DND-41 (cell line): Measurements from ENCODE around the gene PTPN7.
A peak's percentile ranks its signal among the peaks of the same experiment; 100 is the strongest.

Experiments
- ATAC-seq: fragments of 200-7000 bp; cut with Tn5 transposase; 3 replicates; pipeline ENCODE4 v1.9.1; 2021; ENCODE audit warnings: low read depth; ENCODE audit not compliant: insufficient read depth
- DNase-seq: peaks from one replicate; pipeline ENCODE4 v3.0.0-alpha.2; 2020
- H2AFZ ChIP-seq: 2 replicates; pipeline ENCODE4 v1.6.0; 2012; ENCODE audit warnings: low read depth, low read length
- H3K27ac ChIP-seq: 2 replicates; pipeline ENCODE4 v1.5.1; 2012; ENCODE audit warnings: low read length, inconsistent platforms
- H3K27me3 ChIP-seq: fragments of 200-600 bp; sonication (generic); 2 replicates; pipeline ENCODE4 v1.6.0; 2012; ENCODE audit warnings: low read length, mild to moderate bottlenecking, inconsistent platforms; ENCODE audit not compliant: insufficient read depth, poor library complexity
- H3K36me3 ChIP-seq: 2 replicates; pipeline ENCODE4 v1.5.1; 2012; ENCODE audit warnings: low read length, inconsistent platforms; ENCODE audit not compliant: insufficient read depth
- H3K4me1 ChIP-seq: 2 replicates; pipeline ENCODE4 v1.5.1; 2012; ENCODE audit warnings: mild to moderate bottlenecking, low read length; ENCODE audit not compliant: insufficient read depth
- H3K4me2 ChIP-seq: 2 replicates; pipeline ENCODE4 v1.6.0; 2012; ENCODE audit warnings: mild to moderate bottlenecking, moderate library complexity, low read length, inconsistent platforms; ENCODE audit not compliant: insufficient read depth
- H3K4me3 ChIP-seq, 2 experiments: fragments of 200-600 bp in 1 of 2; shearing (Covaris generic) in 1 of 2; 2 replicates each; pipeline ENCODE4 v1.5.1; 2012 to 2016; ENCODE audit warnings: inconsistent platforms in 2 of 2, low read length in 2 of 2, mild to moderate bottlenecking in 2 of 2, low read depth in 1 of 2, moderate library complexity in 1 of 2
- H3K79me2 ChIP-seq: 2 replicates; pipeline ENCODE4 v1.6.0; 2012; ENCODE audit warnings: low read length, inconsistent platforms; ENCODE audit not compliant: insufficient read depth
- H3K9ac ChIP-seq: 2 replicates; pipeline ENCODE4 v1.6.0; 2012; ENCODE audit warnings: low read depth, mild to moderate bottlenecking, inconsistent platforms, low read length, moderate library complexity
- H3K9me3 ChIP-seq: 2 replicates; pipeline ENCODE4 v1.5.1; 2012; ENCODE audit warnings: low read length, moderate library complexity, mild to moderate bottlenecking, inconsistent platforms; ENCODE audit not compliant: insufficient read depth, severe bottlenecking
- H4K20me1 ChIP-seq: 2 replicates; pipeline ENCODE4 v1.6.0; 2012; ENCODE audit warnings: low read length; ENCODE audit not compliant: insufficient read depth
- CTCF ChIP-seq: IDR thresholded peaks from 2 replicates; pipeline ENCODE4 v1.5.1; 2012; ENCODE audit warnings: borderline replicate concordance, low read length, moderate library complexity, mild to moderate bottlenecking; ENCODE audit not compliant: poor library complexity, severe bottlenecking; ENCODE audit errors: extremely low read depth
- EZH2 ChIP-seq: IDR thresholded peaks from 3 replicates; pipeline ENCODE4 v1.6.1; 2012; ENCODE audit warnings: borderline replicate concordance, low read depth, mild to moderate bottlenecking, moderate library complexity, low read length, inconsistent platforms; ENCODE audit not compliant: severe bottlenecking

The PTPN7 gene

GRCh38 chr1:202122639-202123335 lies 37.6 kb downstream of the PTPN7 start, which contains the start of gene GPR37L1:
GPR37L1 (plus strand) TSS chr1:202122917; CDS start chr1:202122964, 47 bp downstream.
- H3K4me3 ChIP-seq = no peak within 1 kb of the TSS
- H3K79me2 ChIP-seq = no peaks in the 10 kb centered on the region
- no peak within 1 kb of the TSS for H3K9ac ChIP-seq
- H3K4me1 ChIP-seq = no peaks in the 10 kb centered on the region
- H3K36me3 ChIP-seq = no peaks in the 10 kb centered on the region
- 0 out of 2 replicates have a peak, but pooled peaks cover 3% of the 10 kb centered on the region for H4K20me1 ChIP-seq
- DNase-seq (no peak), ATAC-seq (no peak)
- TF ChIP-seq CTCF = no peak
- TF ChIP-seq EZH2 = no peak
- no peaks in the 10 kb centered on the region for H3K9me3 ChIP-seq
- H2AFZ ChIP-seq = 0 out of 2 replicates have a peak within 1 kb of the TSS, but pooled peaks have one; percentile 33
- H3K4me2 ChIP-seq = no peak within 1 kb of the TSS
- H3K27me3 ChIP-seq = peaks cover 8% of the 10 kb centered on the region
- no peak within 1 kb of the TSS for H3K27ac ChIP-seq

- no peak overlapping the region for H3K4me3 ChIP-seq
- no peak overlapping the region for H3K9ac ChIP-seq
- DNase-seq (no peak), ATAC-seq (no peak)
- no peaks in the 10 kb centered on the region for H3K79me2 ChIP-seq
- H3K4me2 ChIP-seq = no peak overlapping the region
- H3K4me1 ChIP-seq = no peaks in the 10 kb centered on the region
- no peaks in the 10 kb centered on the region for H3K36me3 ChIP-seq
- no peaks in the 10 kb centered on the region for H3K9me3 ChIP-seq
- TF ChIP-seq CTCF = no peak
- H4K20me1 ChIP-seq = 0 out of 2 replicates have a peak, but pooled peaks cover 3% of the 10 kb centered on the region
- H3K27me3 ChIP-seq = peaks cover 3% of the 10 kb centered on the region
- no peak overlapping the region for H2AFZ ChIP-seq
- no peak overlapping the region for H3K27ac ChIP-seq
These were observed 39.4 kb downstream of the PTPN7 start for GRCh38 chr1:202121006-202121405.

DNA sequence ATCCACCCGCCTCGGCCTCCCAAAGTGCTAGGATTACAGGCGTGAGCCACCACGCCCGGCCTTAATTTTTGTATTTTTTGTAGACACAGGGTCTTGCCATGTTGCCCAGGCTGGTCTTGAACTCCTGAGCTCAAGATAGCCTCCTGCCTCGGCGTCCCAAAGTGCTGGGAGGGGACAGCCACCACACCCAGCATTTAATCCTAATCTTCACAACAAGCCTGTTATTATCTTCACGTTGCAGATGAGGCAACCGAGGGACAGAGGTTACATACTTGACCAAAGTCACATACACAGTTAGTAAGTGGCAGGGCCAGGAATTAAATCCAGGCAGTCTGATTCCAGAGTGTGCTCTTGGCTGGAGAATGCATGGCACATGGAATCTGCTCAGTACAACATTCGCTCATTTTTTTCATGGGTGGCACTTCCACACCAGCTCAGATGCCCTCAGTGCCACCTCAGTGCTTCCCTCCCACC lies 42.5 kb downstream of the PTPN7 start:
- DNase-seq (no peak), ATAC-seq (no peak)
- Histone ChIP-seq H3K27ac (no peak overlapping the region), H3K4me1 (no peaks in the 10 kb centered on the region), H3K4me3 (no peak overlapping the region), H3K79me2 (no peaks in the 10 kb centered on the region), H3K9ac (no peak overlapping the region), H3K9me3 (no peaks in the 10 kb centered on the region), H2AFZ (no peak overlapping the region), H3K36me3 (no peaks in the 10 kb centered on the region), H3K27me3 (peaks cover 9% of the 10 kb centered on the region), H3K4me2 (no peak overlapping the region), H4K20me1 (no peaks in the 10 kb centered on the region)
- no peak for TF ChIP-seq EZH2
- no peak for TF ChIP-seq CTCF
